ENCODE data around the gene CDC7. TPM values are rescaled to one million over a fixed set of nuclear protein-coding genes. Genes with fewer than 3 reads are reported as not detected.

The CDC7 gene
- total RNA-seq, 4 donors from 2014 or later, result 0.71 to 2.8 (median 1.1) TPM

GRCh38 chr1:91540910-91541309 lies 40.3 kb downstream of the CDC7 start:
- TF ChIP-seq EP300 (IDR thresholded peaks at IDR 0.05), result no peak
- TF ChIP-seq CTCF (IDR thresholded peaks at IDR 0.05), result no peak
- Histone ChIP-seq H3K27me3 (no peaks in the 10 kb centered on the region), H3K4me1 (peaks cover 16 to 40% (median 30%) of the 10 kb centered on the region in 4 donors), H3K4me3 (no peak overlapping the region), H3K9me3 (no peaks in the 10 kb centered on the region), H3K36me3 (no peaks in the 10 kb centered on the region), H3K27ac (replicated peaks in 1 of 4) (no peak overlapping the region)
- WGBS, result 96% methylated on average over 1 of the region's 1 CpG
- DNase-seq (ENCODE audit: extremely low spot score), result no peak
- intact Hi-C loops (cut with DNase I), result no loop called here

GRCh38 chr1:91541918-91542533 lies 41.4 kb downstream of the CDC7 start:
- peak; percentile 80 for DNase-seq (ENCODE audit: extremely low spot score)
- WGBS, result 82% methylated on average over 5 of the region's 5 CpGs
- intact Hi-C loops (cut with DNase I), result no loop called here

GRCh38 chr1:91545506-91546300 lies 45.1 kb downstream of the CDC7 start:
- DNase-seq (ENCODE audit: extremely low spot score), result peak; percentile 80
- Histone ChIP-seq H3K4me3 (no peak overlapping the region), H3K27ac (replicated peaks in 1 of 4) (no peak overlapping the region), H3K4me1 (peaks cover 0 to 20% (median 0%) of the 10 kb centered on the region in 4 donors), H3K9me3 (no peaks in the 10 kb centered on the region), H3K36me3 (no peaks in the 10 kb centered on the region), H3K27me3 (no peaks in the 10 kb centered on the region)
- intact Hi-C loops (cut with DNase I), result no loop called here
- TF ChIP-seq CTCF (IDR thresholded peaks at IDR 0.05) (no peak), EP300 (IDR thresholded peaks at IDR 0.05) (no peak), POLR2A (IDR thresholded peaks at IDR 0.05; ENCODE audit: low read depth) (no peak), POLR2AphosphoS5 (IDR thresholded peaks at IDR 0.05) (no peak)
- 96% methylated on average over 13 of the region's 13 CpGs for WGBS

More at GRCh38 chr1:91541918-91542533, 41.4 kb downstream of the CDC7 start:
- no peak for TF ChIP-seq CTCF (IDR thresholded peaks at IDR 0.05)
- TF ChIP-seq POLR2AphosphoS5 (IDR thresholded peaks at IDR 0.05), result no peak
- TF ChIP-seq POLR2A (IDR thresholded peaks at IDR 0.05; ENCODE audit: low read depth), result no peak
- no peak for TF ChIP-seq EP300 (IDR thresholded peaks at IDR 0.05)
- Histone ChIP-seq H3K27ac (replicated peaks in 1 of 4) (no peak overlapping the region), H3K9me3 (no peaks in the 10 kb centered on the region), H3K27me3 (no peaks in the 10 kb centered on the region), H3K4me1 (peaks cover 12 to 34% (median 23%) of the 10 kb centered on the region in 4 donors), H3K36me3 (no peaks in the 10 kb centered on the region), H3K4me3 (no peak overlapping the region)

GRCh38 chr1:91546301-91546581 lies 45.6 kb downstream of the CDC7 start:
- Histone ChIP-seq H3K27me3 (no peaks in the 10 kb centered on the region), H3K9me3 (no peaks in the 10 kb centered on the region), H3K27ac (replicated peaks in 1 of 4) (no peak overlapping the region), H3K4me1 (peaks cover 0 to 18% (median 0%) of the 10 kb centered on the region in 4 donors), H3K4me3 (no peak overlapping the region), H3K36me3 (no peaks in the 10 kb centered on the region)
- TF ChIP-seq CTCF (IDR thresholded peaks at IDR 0.05), result no peak
- TF ChIP-seq POLR2AphosphoS5 (IDR thresholded peaks at IDR 0.05), result no peak
- no peak for TF ChIP-seq EP300 (IDR thresholded peaks at IDR 0.05)
- no peak for TF ChIP-seq POLR2A (IDR thresholded peaks at IDR 0.05; ENCODE audit: low read depth)
- intact Hi-C loops (cut with DNase I), result no loop called here
- DNase-seq (ENCODE audit: extremely low spot score), result no peak
- WGBS, result 96% methylated on average over 10 of the region's 18 CpGs

Data from esophagus muscularis mucosa (tissue), 4 donors.